HUES48 (cell line): Measurements from ENCODE around the gene KRTAP10-9.
"Not testable (repeated sequence)": the region's sequence is repeated elsewhere in the genome, so short reads cannot be mapped to it uniquely, and the experiment has no call there.

Experiments used
- H3K27ac ChIP-seq: one replicate; pipeline ENCODE4 v1.7.0; 2013; ENCODE audit warnings: low read depth, low read length, inconsistent platforms
- H3K27me3 ChIP-seq: 2 replicates; pipeline ENCODE4 v1.6.1; 2013; ENCODE audit warnings: mild to moderate bottlenecking, low read length; ENCODE audit not compliant: control insufficient read depth, insufficient read depth
- H3K36me3 ChIP-seq: 2 replicates; pipeline ENCODE4 v1.6.1; 2013; ENCODE audit warnings: low read length; ENCODE audit not compliant: control insufficient read depth, insufficient read depth
- H3K4me1 ChIP-seq: 2 replicates; pipeline ENCODE4 v1.6.1; 2013; ENCODE audit warnings: mild to moderate bottlenecking, low read length; ENCODE audit not compliant: control insufficient read depth, insufficient read depth
- H3K4me3 ChIP-seq: 2 replicates; pipeline ENCODE4 v1.5.1; 2013; ENCODE audit warnings: mild to moderate bottlenecking, low read depth, low read length
- H3K9ac ChIP-seq: 2 replicates; pipeline ENCODE4 v1.6.1; 2013; ENCODE audit warnings: mild to moderate bottlenecking, low read depth, low read length, moderate library complexity
- H3K9me3 ChIP-seq: 2 replicates; pipeline ENCODE4 v1.6.1; 2013; ENCODE audit warnings: low read length; ENCODE audit not compliant: control insufficient read depth, insufficient read depth

KRTAP10-9 gene

DNA sequence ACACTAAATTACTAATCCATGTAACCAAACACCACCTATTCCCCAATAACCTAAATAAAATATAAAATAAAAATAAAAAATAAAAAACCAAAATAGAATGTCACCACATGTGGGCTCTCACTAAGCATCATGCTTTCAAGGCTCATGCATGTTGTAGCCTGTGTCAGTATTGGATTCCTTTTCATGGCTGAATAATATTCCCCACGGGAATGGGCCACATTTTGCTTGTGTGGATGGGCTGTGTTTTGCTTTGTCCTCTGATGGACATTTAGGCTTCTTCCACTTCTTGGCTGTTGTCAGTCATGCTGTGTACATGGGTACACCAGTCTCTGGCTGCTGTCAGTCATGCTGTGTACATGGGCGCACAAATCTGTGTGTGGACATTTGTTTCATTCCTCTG lies 37.8 kb upstream of the KRTAP10-9 start:
- no peak overlapping the region for H3K9ac ChIP-seq
- H3K27ac ChIP-seq: no peak overlapping the region
- H3K27me3 ChIP-seq: no peaks in the 10 kb centered on the region
- peaks cover 12% of the 10 kb centered on the region for H3K4me1 ChIP-seq
- no peak overlapping the region for H3K4me3 ChIP-seq
- H3K9me3 ChIP-seq: no peaks in the 10 kb centered on the region
- no peaks in the 10 kb centered on the region for H3K36me3 ChIP-seq

DNA sequence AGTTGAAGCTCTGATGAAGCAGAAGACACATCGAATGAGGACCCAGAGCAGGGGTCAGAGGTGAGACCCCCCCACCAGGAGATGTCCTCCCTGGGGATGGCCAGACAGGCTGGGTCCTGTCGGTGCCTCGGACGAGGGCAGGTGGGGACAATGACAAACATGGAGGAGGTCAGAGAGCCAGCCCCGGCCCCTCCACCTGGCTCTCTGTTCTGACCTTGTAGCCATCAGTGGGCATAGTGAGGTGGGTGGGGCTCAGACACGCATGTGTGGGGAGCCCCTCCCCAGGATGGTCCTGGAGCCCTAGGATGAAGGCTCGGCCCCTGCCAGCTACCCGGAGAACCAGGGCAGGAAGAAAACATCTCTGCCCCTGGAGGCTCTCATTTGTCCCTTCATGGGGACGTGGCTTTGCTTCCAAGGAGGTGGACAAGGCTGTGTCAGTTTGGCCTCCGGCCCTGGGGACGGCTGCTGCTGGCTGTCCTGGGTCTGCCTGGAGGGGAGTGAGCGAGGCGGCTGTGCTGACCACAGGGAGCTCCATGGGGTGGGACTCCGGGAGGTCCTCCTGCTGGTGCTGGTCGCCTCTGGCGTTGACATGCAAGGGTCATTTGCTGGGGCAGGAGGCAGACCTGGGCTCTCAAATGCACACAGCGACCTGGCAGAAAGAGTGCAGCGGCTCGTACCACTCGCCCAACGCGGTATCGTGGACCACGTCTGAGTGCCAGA lies 37.1 kb upstream of the KRTAP10-9 start:
- Histone ChIP-seq H3K9me3 (no peaks in the 10 kb centered on the region), H3K4me3 (no peak overlapping the region), H3K4me1 (peaks cover 12% of the 10 kb centered on the region), H3K27me3 (no peaks in the 10 kb centered on the region), H3K27ac (no peak overlapping the region), H3K36me3 (no peaks in the 10 kb centered on the region), H3K9ac (no peak overlapping the region)

DNA sequence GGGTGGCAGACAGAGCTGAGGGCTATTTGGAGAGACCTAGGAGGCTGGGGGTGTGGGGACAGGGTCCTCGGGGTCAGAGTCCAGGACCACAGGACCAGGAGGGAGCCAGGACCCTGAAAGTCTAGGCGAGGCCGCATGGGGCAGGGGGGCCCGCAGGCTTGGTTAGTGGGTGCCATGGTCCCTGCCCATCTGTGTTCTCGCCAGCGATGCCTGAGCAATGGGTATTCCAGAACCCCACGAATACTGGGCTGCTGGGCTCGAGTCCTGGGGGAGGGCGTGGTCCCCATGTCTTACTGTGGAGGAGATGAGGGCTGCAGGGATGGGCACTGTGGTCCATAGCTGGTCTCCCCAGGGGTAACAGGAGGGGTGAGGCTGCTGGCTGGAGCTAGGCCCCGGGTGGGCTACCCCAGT lies 36.6 kb upstream of the KRTAP10-9 start:
- no peaks in the 10 kb centered on the region for H3K27me3 ChIP-seq
- H3K9ac ChIP-seq: no peak overlapping the region
- H3K4me1 ChIP-seq: peaks cover 12% of the 10 kb centered on the region
- no peak overlapping the region for H3K27ac ChIP-seq
- H3K9me3 ChIP-seq: no peaks in the 10 kb centered on the region
- no peak overlapping the region for H3K4me3 ChIP-seq
- H3K36me3 ChIP-seq: no peaks in the 10 kb centered on the region

DNA sequence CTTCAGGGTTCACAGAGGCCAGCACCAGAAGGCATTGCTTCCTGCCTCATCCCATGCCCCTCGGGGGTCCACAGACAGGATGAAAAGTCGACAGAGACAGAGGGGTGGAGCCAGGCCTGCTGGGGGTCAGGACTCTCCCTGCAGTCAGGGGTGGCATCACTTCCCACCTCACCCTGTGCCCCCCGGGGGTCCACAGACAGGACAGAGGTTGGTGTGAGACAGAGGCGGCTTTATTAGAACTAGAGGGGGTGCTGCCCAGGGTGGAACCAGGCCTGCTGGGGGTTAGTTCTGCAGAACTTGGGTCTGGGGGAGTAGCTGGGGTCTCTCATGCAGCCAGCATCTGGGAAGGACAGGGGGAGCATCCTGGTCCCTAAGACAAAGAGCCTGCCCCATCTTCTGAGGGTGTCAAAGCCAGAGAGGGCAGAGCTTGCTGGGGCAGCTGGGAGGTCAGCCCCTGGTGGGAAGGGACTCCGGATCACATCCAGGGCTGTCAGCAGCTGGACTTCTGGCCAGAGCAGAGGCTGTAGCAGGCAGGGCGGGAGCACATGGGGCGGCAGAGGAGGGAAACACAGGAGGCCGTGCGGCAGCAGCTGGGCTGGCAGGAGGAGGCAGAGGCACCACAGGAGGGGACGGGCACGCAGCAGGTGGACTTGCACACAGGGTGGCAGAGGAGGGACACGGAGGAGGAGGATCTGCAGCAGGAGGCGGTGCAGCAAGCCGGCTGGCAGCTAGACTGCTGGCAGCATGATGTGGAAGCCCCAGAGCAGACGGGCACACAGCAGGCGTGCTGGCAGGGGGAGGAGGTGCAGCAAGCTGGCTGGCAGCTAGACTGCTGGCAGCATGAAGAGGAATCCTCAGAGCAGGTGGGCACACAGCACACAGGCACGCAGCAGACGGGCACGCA lies 35.7 kb upstream of the KRTAP10-9 start:
- H3K4me1 ChIP-seq: peaks cover 12% of the 10 kb centered on the region
- not testable (repeated sequence) for H3K9me3 ChIP-seq, H3K9ac ChIP-seq, H3K4me3 ChIP-seq, H3K36me3 ChIP-seq, H3K27ac ChIP-seq, H3K27me3 ChIP-seq

DNA sequence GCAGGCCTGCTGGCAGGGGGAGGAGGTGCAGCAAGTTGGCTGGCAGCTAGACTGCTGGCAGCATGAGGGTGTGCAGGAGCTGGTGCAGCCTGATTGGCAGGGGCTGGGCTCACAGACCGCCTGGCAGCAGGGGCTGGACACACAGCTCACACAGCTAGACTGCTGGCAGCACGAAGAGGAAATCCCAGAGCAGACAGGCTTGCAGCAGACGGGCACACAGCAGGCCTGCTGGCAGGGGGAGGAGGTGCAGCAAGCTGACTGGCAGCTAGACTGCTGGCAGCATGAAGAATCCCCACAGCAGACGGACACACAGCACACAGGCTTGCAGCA lies 35.1 kb upstream of the KRTAP10-9 start:
- not testable (repeated sequence) for H3K4me3 ChIP-seq, H3K27ac ChIP-seq, H3K36me3 ChIP-seq, H3K27me3 ChIP-seq, H3K9me3 ChIP-seq, H3K9ac ChIP-seq
- H3K4me1 ChIP-seq: peaks cover 12% of the 10 kb centered on the region

DNA sequence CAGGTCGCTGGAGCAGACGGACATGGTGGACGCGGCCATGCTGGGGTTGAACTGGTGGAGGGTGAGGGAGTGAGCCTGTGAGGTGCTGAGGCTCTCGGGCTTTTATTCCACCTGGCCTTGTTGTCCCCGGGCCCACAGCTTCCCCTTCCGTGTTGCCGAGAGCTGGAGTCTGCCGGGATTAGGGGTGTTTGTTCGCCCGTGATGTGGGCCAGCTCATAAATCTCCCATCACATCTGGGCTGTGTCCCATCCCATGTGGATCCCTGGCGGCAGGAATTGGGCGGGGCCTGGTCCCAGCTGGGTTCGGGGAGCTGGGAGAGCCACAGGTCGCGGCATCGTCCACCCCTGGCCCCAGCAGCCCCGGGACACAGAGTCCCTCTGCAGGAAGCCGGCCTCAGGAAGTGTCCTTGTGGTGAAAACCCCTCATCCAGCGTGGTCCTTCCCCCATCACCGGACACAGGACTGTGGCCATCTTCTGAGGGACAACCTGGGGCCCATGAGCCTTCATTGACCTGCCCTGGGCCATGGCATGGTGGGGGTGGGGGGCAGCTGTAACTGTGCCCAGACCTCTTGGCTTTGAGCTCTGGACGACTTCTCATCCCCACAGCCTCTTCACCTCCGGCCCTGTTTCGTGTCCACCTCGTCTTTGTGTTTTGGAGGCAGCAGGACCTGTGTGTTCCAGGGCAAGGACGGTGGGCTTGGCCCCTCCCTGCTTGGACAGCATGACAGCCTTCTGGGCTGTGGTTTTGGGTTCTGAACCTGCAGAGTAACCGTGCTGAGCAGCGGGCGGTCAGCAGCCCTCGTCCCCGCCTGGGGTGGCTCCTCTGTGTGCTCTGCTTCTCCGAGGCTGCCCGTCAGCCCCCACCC lies 34.2 kb upstream of the KRTAP10-9 start, which contains the start of gene KRTAP10-6:
TSS of gene KRTAP10-6 (minus strand) at position 60 of the 866 bp plus-strand sequence. CDS start at position 39, 21 bp downstream.
- no peak within 1 kb of the TSS for H3K9ac ChIP-seq

DNA sequence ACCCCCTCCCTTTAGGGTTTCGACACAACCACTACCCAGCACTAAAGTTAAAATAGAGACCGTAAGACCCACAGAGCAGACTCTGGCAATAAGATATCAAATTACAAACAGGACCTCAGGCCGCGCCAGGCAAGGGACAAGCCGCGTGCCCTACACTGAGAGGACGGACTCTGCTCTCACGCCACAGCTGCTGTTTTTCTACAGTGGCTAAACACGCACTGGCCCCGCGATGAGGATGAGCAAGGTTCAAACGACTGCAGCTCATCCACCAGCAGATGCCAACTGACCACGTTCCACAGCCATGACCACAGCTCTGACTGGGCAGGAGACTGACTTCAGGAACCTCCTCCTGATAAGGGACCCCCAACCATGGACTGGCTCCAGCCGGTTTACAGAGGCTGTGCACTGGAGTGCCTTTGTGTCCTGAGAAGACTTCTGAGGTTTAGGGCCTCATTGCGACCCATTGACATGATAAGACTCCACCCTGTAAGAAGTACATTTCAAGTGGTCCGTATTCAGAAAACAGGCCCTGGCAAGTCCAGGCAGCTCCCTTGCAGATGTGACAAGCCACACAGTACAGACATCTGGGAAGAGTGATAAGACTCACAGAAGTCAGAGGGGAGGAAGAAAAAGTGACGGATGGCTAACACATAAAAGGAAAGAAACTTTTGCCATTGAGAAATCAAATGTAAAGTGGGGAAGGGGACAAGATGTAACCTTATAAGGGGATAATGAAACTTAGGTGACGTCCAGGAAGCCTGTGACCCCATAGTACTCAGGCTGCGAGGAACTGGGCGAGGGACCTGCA lies 33.1 kb upstream of the KRTAP10-9 start:
- Histone ChIP-seq H3K9me3 (no peaks in the 10 kb centered on the region), H3K36me3 (no peaks in the 10 kb centered on the region), H3K27ac (no peak overlapping the region), H3K27me3 (no peaks in the 10 kb centered on the region), H3K4me1 (peaks cover 25% of the 10 kb centered on the region), H3K9ac (no peak overlapping the region), H3K4me3 (no peak overlapping the region)

More for the DNA sequence above, 34.2 kb upstream of the KRTAP10-9 start, which contains the start of gene KRTAP10-6:
- Histone ChIP-seq H3K4me1 (peaks cover 14% of the 10 kb centered on the region), H3K27me3 (no peaks in the 10 kb centered on the region), H3K27ac (no peak within 1 kb of the TSS), H3K36me3 (no peaks in the 10 kb centered on the region), H3K4me3 (no peak within 1 kb of the TSS), H3K9me3 (no peaks in the 10 kb centered on the region)

DNA sequence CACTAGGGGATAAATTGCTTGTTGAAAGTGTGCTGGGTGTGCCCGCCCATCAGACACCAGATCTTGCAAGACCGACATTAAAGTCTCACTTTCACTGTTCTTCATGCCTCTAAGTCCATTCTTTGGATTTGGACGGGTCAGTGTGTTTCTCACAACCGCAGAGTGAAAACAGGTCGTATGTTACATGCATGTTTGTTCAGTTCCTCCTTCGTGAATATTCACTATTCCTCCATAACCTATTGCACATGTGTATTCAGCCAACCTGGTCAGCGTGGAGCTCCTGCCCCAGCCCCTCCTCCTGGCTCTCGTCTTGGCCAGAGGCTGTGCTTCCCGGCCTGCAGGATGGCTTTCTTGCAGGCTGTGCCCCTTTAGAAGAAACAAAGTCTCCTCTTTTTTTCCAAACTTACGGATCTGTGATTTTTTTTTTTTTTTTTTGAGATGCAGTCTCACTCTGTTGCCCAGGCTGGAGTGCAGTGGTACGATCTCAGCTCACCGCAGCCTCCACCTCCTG lies 32.4 kb upstream of the KRTAP10-9 start:
- Histone ChIP-seq H3K36me3 (no peaks in the 10 kb centered on the region), H3K27ac (no peak overlapping the region), H3K27me3 (no peaks in the 10 kb centered on the region), H3K4me1 (peaks cover 26% of the 10 kb centered on the region), H3K9ac (no peak overlapping the region), H3K4me3 (no peak overlapping the region), H3K9me3 (no peaks in the 10 kb centered on the region)

DNA sequence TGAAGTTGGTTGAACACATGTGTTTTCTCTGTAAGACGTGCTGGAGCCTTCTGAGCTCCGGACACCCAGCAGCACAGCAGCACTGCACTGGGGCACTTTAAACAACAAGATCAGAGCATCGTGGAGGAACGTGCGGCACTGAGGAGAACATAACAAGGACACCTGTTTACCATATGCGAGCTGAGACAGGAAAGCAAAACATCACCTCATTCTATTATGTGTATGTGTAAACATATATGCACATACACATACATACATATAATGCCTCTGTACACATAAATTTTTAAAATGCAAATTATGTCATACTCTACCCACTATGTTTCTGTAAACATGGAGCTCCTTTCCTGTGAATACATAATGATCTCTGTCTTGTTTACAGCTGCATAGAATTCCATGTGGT lies 31.4 kb upstream of the KRTAP10-9 start:
- Histone ChIP-seq H3K36me3 (no peaks in the 10 kb centered on the region), H3K4me1 (peaks cover 26% of the 10 kb centered on the region), H3K9me3 (no peaks in the 10 kb centered on the region), H3K27ac (no peak overlapping the region), H3K9ac (no peak overlapping the region), H3K4me3 (no peak overlapping the region), H3K27me3 (no peaks in the 10 kb centered on the region)

DNA sequence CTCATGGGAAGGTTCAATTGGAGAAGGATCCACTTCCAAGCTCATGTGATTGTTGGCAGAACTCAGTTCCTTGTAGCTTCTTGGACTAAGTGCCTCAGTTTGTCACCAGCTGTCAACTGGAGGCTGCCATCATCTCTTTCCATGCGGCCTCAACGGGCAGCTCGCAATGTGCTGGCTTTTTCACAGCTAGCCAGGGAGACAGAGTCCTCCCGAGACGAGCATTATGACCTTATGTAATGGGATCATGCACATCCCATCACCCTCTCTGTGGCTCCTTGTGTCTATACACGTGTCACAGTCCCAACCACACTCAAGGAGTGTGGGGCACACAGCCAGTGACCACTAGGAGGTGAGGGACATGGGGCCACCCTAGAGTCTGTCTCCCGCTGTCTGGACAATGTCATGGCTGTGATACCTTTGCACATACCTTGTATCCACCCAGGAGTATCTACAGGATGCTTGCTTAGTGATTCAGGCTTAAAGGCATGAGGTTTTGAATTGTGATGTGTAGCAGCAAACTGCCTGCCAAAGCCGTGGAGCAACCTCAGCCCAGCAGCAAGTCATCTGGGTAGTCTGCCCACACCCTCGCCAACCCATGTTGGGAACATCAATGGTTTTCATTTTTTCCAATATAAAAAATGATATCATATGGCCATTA lies 30.7 kb upstream of the KRTAP10-9 start:
- Histone ChIP-seq H3K9ac (no peak overlapping the region), H3K27me3 (no peaks in the 10 kb centered on the region), H3K36me3 (no peaks in the 10 kb centered on the region), H3K4me3 (no peak overlapping the region), H3K9me3 (no peaks in the 10 kb centered on the region), H3K4me1 (peaks cover 26% of the 10 kb centered on the region), H3K27ac (no peak overlapping the region)
